A549 (cell line): ENCODE results near the gene HIPK3.
"Not testable (repeated sequence)": the region's sequence is repeated elsewhere in the genome, so short reads cannot be mapped to it uniquely, and the experiment has no call there.

Experiments used
- CEBPB ChIP-seq, 2 experiments: fragments of >200 bp in 1 of 2; sonication (Bioruptor Twin) in 1 of 2; formaldehyde crosslinking in 1 of 2; IDR thresholded peaks; 2 replicates each; pipeline ENCODE4 v1.6.1; 2012 to 2016
- CTCF ChIP-seq: fragments of >200 bp; sonication (Bioruptor Twin); formaldehyde crosslinking; IDR thresholded peaks from 3 replicates; pipeline ENCODE4 v1.5.1; 2016
- MAFK ChIP-seq: fragments of 450-650 bp; IDR thresholded peaks from 2 replicates; pipeline ENCODE4 v1.6.1; 2014; ENCODE audit not compliant: partially characterized antibody
- RAD21 ChIP-seq, 2 experiments: fragments of >200 bp in 1 of 2; sonication (Bioruptor Twin) in 1 of 2; formaldehyde crosslinking in 1 of 2; IDR thresholded peaks in 1 of 2; conservative IDR thresholded peaks in 1 of 2; 2 replicates in 1 of 2; 3 replicates in 1 of 2; pipeline ENCODE4 v1.6.1; 2012 to 2018; ENCODE audit warnings: inconsistent platforms in 1 of 2
- REST ChIP-seq: fragments of 200-600 bp; sonication (generic); IDR thresholded peaks from 2 replicates; pipeline ENCODE4 v1.6.1; 2016; ENCODE audit warnings: antibody characterized with exemption, mild to moderate bottlenecking, moderate library complexity
- USF2 ChIP-seq: fragments of 450-650 bp; IDR thresholded peaks from 2 replicates; pipeline ENCODE4 v1.6.1; 2014; ENCODE audit warnings: antibody characterized with exemption

GRCh38 chr11:33216676-33217075, 40.5 kb upstream of the HIPK3 start:
- not testable (repeated sequence) for TF ChIP-seq MAFK; CEBPB (IDR thresholded peaks at IDR 0.05); REST; CTCF; RAD21 (conservative IDR thresholded peaks at IDR 0.05 in 1 of 2, IDR thresholded peaks at IDR 0.05 in 1 of 2); USF2
